Liver (tissue), 3 donors: ENCODE data around the gene TTC21A.

Experiments
- CTCF ChIP-seq: fragments of 150-350 bp; IDR thresholded peaks from 2 replicates; pipeline ENCODE4 v1.5.1; 2017; ENCODE audit warnings: improper control_type of control experiment, low read depth, low read length; ENCODE audit not compliant: missing input control
- EGR1 ChIP-seq, 2 donors: IDR thresholded peaks; 2 replicates each; pipeline ENCODE4 v1.6.1; 2016 to 2018; ENCODE audit warnings: antibody characterized with exemption in 2 of 2, low read depth in 2 of 2
- FOXA2 ChIP-seq: IDR thresholded peaks from 2 replicates; pipeline ENCODE4 v1.6.1; 2016; ENCODE audit warnings: antibody characterized with exemption
- GABPA ChIP-seq, 2 donors: IDR thresholded peaks in 1 of 2; conservative IDR thresholded peaks in 1 of 2; 2 replicates each; pipeline ENCODE4 v1.6.1; 2016; ENCODE audit warnings: antibody characterized with exemption in 2 of 2, mild to moderate bottlenecking in 1 of 2, moderate library complexity in 1 of 2
- HNF4A ChIP-seq, 2 donors: conservative IDR thresholded peaks; 2 replicates each; pipeline ENCODE4 v1.6.1; 2016; ENCODE audit warnings: antibody characterized with exemption in 2 of 2, mild to moderate bottlenecking in 2 of 2
- HNF4G ChIP-seq: IDR thresholded peaks from 2 replicates; pipeline ENCODE4 v1.6.1; 2016; ENCODE audit warnings: antibody characterized with exemption
- JUND ChIP-seq, 2 donors: IDR thresholded peaks; 2 replicates each; pipeline ENCODE4 v1.6.1; 2016; ENCODE audit warnings: antibody characterized with exemption in 2 of 2
- MAX ChIP-seq: IDR thresholded peaks from 2 replicates; pipeline ENCODE4 v1.6.1; 2016; ENCODE audit warnings: antibody characterized with exemption
- RAD21 ChIP-seq, 2 donors: IDR thresholded peaks; 2 replicates each; pipeline ENCODE4 v1.6.1; 2016; ENCODE audit warnings: antibody characterized with exemption in 2 of 2, mild to moderate bottlenecking in 2 of 2
- REST ChIP-seq: IDR thresholded peaks from 2 replicates; pipeline ENCODE4 v1.6.1; 2016; ENCODE audit warnings: antibody characterized with exemption, mild to moderate bottlenecking
- SP1 ChIP-seq: IDR thresholded peaks from 2 replicates; pipeline ENCODE4 v1.6.1; 2018; ENCODE audit warnings: antibody characterized with exemption, mild to moderate bottlenecking
- TAF1 ChIP-seq: conservative IDR thresholded peaks from 2 replicates; pipeline ENCODE4 v1.6.1; 2016; ENCODE audit warnings: antibody characterized with exemption, mild to moderate bottlenecking
- YY1 ChIP-seq: IDR thresholded peaks from 2 replicates; pipeline ENCODE4 v1.6.1; 2016; ENCODE audit warnings: antibody characterized with exemption, mild to moderate bottlenecking
- ZBTB33 ChIP-seq: IDR thresholded peaks from 2 replicates; pipeline ENCODE4 v1.6.1; 2016; ENCODE audit warnings: antibody characterized with exemption
- donor health status: healthy.
- donor health status: healthy.

GRCh38 chr3:39088456-39088855, 19.0 kb upstream of the TTC21A start:
- TF ChIP-seq CTCF = no peak
- no peak for TF ChIP-seq GABPA (IDR thresholded peaks at IDR 0.05 in 1 of 2, conservative IDR thresholded peaks at IDR 0.05 in 1 of 2)
- no peak for TF ChIP-seq REST
- TF ChIP-seq RAD21 (IDR thresholded peaks at IDR 0.05) = no peak
- no peak for TF ChIP-seq MAX
- no peak for TF ChIP-seq EGR1 (IDR thresholded peaks at IDR 0.05; ENCODE audit: low read depth in 2 of 2)
- TF ChIP-seq YY1 = no peak
- TF ChIP-seq HNF4A (conservative IDR thresholded peaks at IDR 0.05) = no peak
- TF ChIP-seq TAF1 = no peak
- TF ChIP-seq HNF4G = no peak
- TF ChIP-seq SP1 = no peak
- no peak for TF ChIP-seq JUND (IDR thresholded peaks at IDR 0.05)
- TF ChIP-seq ZBTB33 = no peak
- no peak for TF ChIP-seq FOXA2
